Naive thymus-derived CD8-positive, alpha-beta T cell (primary cell): ENCODE measurements around the gene TSR1. TPM values are rescaled to one million over a fixed set of nuclear protein-coding genes. Genes with fewer than 3 reads are reported as not detected.
"Not testable (repeated sequence)": the region's sequence is repeated elsewhere in the genome, so short reads cannot be mapped to it uniquely, and the experiment has no call there.

Experiments
- ATAC-seq, 2 donors: fragments of 150-1000 bp; cut with Tn5 transposase in 1 of 2; sonication (Bioruptor Pico), chemical (Tn5 transposase) in 1 of 2; 1 replicate in 1 of 2; 2 replicates in 1 of 2; pipeline ENCODE4 v1.10.0; 2021; ENCODE audit warnings: mild to moderate bottlenecking in 2 of 2, moderate library complexity in 2 of 2
- POLR2A ChIA-PET: fragments of 350-600 bp; sonication (Branson Sonifier 250); formaldehyde crosslinking; loops from one replicate; lab custom pipeline; 2021; ENCODE audit warnings: antibody characterized with exemption; lab: Charles Lee
- DNase-seq, 10 donors: peaks; one replicate each; pipeline versions ENCODE4 v3.0.0 to v3.0.0-alpha.2; 2020 to 2022
- H3K27ac Mint-ChIP-seq, 10 donors: one replicate each; pipeline ENCODE4 v1.8.0; 2020 to 2022; ENCODE audit warnings: mild to moderate bottlenecking in 10 of 10, mixed read lengths in 10 of 10, moderate library complexity in 4 of 10, inconsistent platforms in 1 of 10
- H3K27me3 Mint-ChIP-seq, 5 donors: one replicate each; pipeline ENCODE4 v1.8.0; 2021 to 2022; ENCODE audit warnings: mixed read lengths in 5 of 5
- H3K36me3 Mint-ChIP-seq, 3 donors: one replicate each; pipeline ENCODE4 v1.8.0; 2020 to 2022; ENCODE audit warnings: mixed read lengths in 3 of 3, mild to moderate bottlenecking in 2 of 3, inconsistent platforms in 1 of 3
- H3K4me1 Mint-ChIP-seq, 4 donors: one replicate each; pipeline ENCODE4 v1.8.0; 2021 to 2022; ENCODE audit warnings: mixed read lengths in 4 of 4
- H3K4me3 Mint-ChIP-seq, 10 donors: one replicate each; pipeline ENCODE4 v1.8.0; 2020 to 2022; ENCODE audit warnings: mild to moderate bottlenecking in 10 of 10, mixed read lengths in 10 of 10, moderate library complexity in 6 of 10, inconsistent platforms in 1 of 10
- H3K9me3 Mint-ChIP-seq, 9 donors: one replicate each; pipeline ENCODE4 v1.8.0; 2020 to 2022; ENCODE audit warnings: mixed read lengths in 9 of 9, mild to moderate bottlenecking in 3 of 9, inconsistent platforms in 1 of 9, moderate library complexity in 1 of 9
- polyA plus RNA-seq, 3 donors: library from polyadenylated mRNA; unstranded; fragments of 300-500 nt; fragmentation: Illumina TruSeq; gene quantifications; one replicate each; pipeline ENCODE4 v1.2.3, GENCODE V29; 2021
- total RNA-seq, 8 experiments: library from RNA in 2 of 8; stranded (reverse) in 2 of 8; gene quantifications; one replicate each; pipeline ENCODE4 v1.2.3 and lab custom pipeline; 2021 to 2026

Gene TSR1
- total and polyA plus RNA-seq, 5 experiments from 2014 or later: 12.0 to 37.1 (median 22.1) TPM

- POLR2A ChIA-PET: interaction anchor here (2.0 kb wide), 1 partner anchor 18 kb away, joined by 8 read pairs; the partner anchor contains the start of genes SGSM2 and TSR1
- peaks cover 0 to 2% (median 0%) of the 10 kb centered on the region in 4 donors for H3K4me1 Mint-ChIP-seq
- DNase-seq (no peak), ATAC-seq (no peak)
- H3K36me3 Mint-ChIP-seq: peaks cover 4 to 34% (median 13%) of the 10 kb centered on the region in 3 donors
- no peaks in the 10 kb centered on the region for H3K27me3 Mint-ChIP-seq
- H3K4me3 Mint-ChIP-seq: no peak overlapping the region
- H3K27ac Mint-ChIP-seq: no peak overlapping the region
- H3K9me3 Mint-ChIP-seq: no peaks in the 10 kb centered on the region
Observed at GRCh38 chr17:2319051-2319450, 17.2 kb downstream of the TSR1 start.

GRCh38 chr17:2317796-2318195 is 18.5 kb downstream of the TSR1 start:
- ATAC-seq: no peak
- no peak overlapping the region for H3K4me3 Mint-ChIP-seq
- H3K36me3 Mint-ChIP-seq: peaks cover 0 to 21% (median 3%) of the 10 kb centered on the region in 3 donors
- POLR2A ChIA-PET: interaction anchor here (0.7 to 2.0 kb wide), 2 partner anchors 19 to 149 kb away, joined by 6 to 8 read pairs; partner anchors contain the start of genes SGSM2 and TSR1
- no peak overlapping the region for H3K27ac Mint-ChIP-seq
- H3K9me3 Mint-ChIP-seq: no peaks in the 10 kb centered on the region
- H3K27me3 Mint-ChIP-seq: no peaks in the 10 kb centered on the region
- H3K4me1 Mint-ChIP-seq: no peaks in the 10 kb centered on the region
- DNase-seq: no peak

- POLR2A ChIA-PET, DNase-seq, H3K9me3 Mint-ChIP-seq, H3K4me3 Mint-ChIP-seq, H3K4me1 Mint-ChIP-seq, H3K27ac Mint-ChIP-seq, ATAC-seq, H3K27me3 Mint-ChIP-seq: not testable (repeated sequence)
- H3K36me3 Mint-ChIP-seq: peaks cover 0 to 12% (median 0%) of the 10 kb centered on the region in 3 donors
Observed at GRCh38 chr17:2316916-2317205, 19.4 kb downstream of the TSR1 start.

DNA sequence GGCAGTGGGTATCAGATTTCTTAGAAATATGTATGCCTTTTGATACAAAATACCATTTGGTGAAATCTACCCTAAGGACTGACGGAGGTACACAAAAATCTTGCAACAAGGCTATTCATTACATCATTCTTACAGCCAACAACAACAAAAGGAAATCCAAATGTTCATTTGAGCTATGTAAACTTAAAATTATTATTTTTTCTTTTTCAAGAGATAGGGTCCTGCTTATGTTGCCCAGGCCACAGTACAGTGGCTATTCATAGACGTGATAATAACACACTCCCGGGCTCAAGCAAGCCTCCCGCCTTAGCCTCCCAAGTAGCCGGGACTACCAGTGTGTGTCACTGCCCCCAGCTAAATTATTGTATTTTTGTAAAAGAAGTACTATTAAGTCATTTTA is 23.5 kb downstream of the TSR1 start:
- Mint-ChIP-seq H3K9me3 (no peaks in the 10 kb centered on the region), H3K27me3 (no peaks in the 10 kb centered on the region), H3K27ac (no peak overlapping the region), H3K36me3 (peaks cover 0 to 2% (median 0%) of the 10 kb centered on the region in 3 donors), H3K4me1 (peaks cover 0 to 4% (median 4%) of the 10 kb centered on the region in 4 donors), H3K4me3 (no peak overlapping the region)
- ATAC-seq (no peak), DNase-seq (no peak)
- POLR2A ChIA-PET: no interaction called here

DNA sequence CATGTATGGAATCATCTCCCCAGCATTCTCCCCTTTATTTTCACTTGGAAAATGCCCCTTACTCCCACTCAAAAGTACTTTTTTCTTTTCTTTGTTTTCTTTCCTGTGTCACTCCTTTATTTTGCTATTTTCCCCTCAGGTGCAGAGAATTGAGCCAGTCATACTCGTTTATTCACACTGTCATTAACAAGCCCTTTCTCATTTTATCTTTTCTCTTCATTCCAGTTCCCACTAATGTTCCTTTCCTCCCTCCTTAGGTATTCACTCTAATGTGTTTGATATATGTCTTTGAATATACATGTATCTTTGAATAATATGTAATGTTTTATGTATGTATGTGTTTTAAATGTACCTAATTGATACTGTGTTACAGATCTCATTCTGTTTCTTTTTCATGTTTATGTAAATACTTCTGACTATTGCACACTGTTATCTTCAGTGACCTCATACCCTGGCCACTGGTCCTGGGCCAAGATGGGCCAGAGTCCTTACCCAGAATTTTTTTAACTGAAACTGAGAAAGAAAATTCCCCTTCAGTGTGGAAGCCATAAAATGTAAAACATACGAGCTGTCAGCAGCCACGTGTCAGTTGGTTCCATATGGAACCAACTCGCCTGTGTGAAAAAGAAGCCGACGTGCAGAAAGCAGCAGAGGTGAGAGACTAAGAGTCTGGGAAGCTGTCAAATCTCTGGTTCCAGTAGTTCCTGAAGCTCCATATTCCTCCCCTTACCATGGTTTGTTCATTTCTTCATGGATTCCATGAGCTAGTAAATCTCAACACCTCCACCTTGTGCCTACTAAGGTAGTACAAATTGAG is 26.7 kb downstream of the TSR1 start:
- no peaks in the 10 kb centered on the region for H3K9me3 Mint-ChIP-seq
- H3K4me3 Mint-ChIP-seq: no peak overlapping the region

GRCh38 chr17:2304931-2305330 is 31.3 kb downstream of the TSR1 start:
- Mint-ChIP-seq H3K9me3 (no peaks in the 10 kb centered on the region), H3K27ac (peak overlapping the region in 5 of 10 donors; percentile 14 to 63 (median 44)), H3K36me3 (peaks cover 1 to 11% (median 3%) of the 10 kb centered on the region in 3 donors), H3K4me3 (peak overlapping the region; percentile 52 to 83 (median 71)), H3K27me3 (no peaks in the 10 kb centered on the region), H3K4me1 (peaks cover 15 to 39% (median 31%) of the 10 kb centered on the region in 4 donors)
- POLR2A ChIA-PET: no interaction called here
- no peak for ATAC-seq
- no peak for DNase-seq

More for the DNA sequence above, 26.7 kb downstream of the TSR1 start:
- Mint-ChIP-seq H3K4me1 (peaks cover 7 to 11% (median 9%) of the 10 kb centered on the region in 4 donors), H3K36me3 (peaks cover 0 to 6% (median 0%) of the 10 kb centered on the region in 3 donors), H3K27ac (peak overlapping the region in 2 of 10 donors; percentile 0 to 63), H3K27me3 (no peaks in the 10 kb centered on the region)
- DNase-seq: no peak
- ATAC-seq: no peak
- POLR2A ChIA-PET: interaction anchor here (0.5 kb wide), 1 partner anchor 37 kb away, joined by 3 read pairs; no protein-coding TSS in a partner anchor

GRCh38 chr17:2303204-2304188 is 32.8 kb downstream of the TSR1 start, which contains the start of the genes SMG6 and SRR:
TSS of gene SMG6 (minus strand) at chr17:2303785. CDS start at chr17:2303720, 65 bp downstream.
TSS of gene SRR (plus strand) at chr17:2303950. CDS start at chr17:2315561, 11,611 bp downstream.
- ATAC-seq (peak; percentile 87 to 90), DNase-seq (peak; percentile 85 to 97 (median 94))
- POLR2A ChIA-PET: interaction anchor here (0.5 to 3.3 kb wide), 12 partner anchors 12 to 623 kb away, joined by 3 to 34 read pairs (median 4); partner anchors contain the start of genes SGSM2 and TSR1
- Mint-ChIP-seq H3K9me3 (no peaks in the 10 kb centered on the region), H3K4me3 (peak within 1 kb of the TSS; percentile 83 to 95 (median 92)), H3K4me1 (peaks cover 17 to 43% (median 33%) of the 10 kb centered on the region in 4 donors), H3K36me3 (peaks cover 4 to 24% (median 8%) of the 10 kb centered on the region in 3 donors), H3K27me3 (no peaks in the 10 kb centered on the region), H3K27ac (peak within 1 kb of the TSS; percentile 57 to 95 (median 92))

DNA sequence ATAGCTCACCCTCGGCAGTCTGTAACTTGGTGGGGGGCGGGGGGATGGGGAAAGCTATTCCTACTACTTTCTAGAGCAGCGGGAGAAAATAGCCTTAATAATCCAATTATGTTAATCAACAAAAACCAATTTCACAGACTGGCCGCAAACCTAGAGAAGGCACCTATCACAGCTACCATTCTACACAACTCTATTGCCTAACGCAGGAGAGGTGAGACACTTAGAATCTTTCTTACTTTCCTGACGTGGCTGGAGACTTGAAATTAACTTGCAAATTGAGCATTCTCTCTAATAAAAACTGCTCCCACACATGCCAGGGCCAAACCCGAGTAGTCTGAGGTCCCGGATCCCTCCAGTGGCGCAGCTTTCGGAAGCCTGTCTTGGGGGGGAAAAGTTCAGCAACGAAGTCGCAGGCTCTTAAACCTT is 33.5 kb downstream of the TSR1 start:
- POLR2A ChIA-PET: interaction anchor here (0.5 to 3.3 kb wide), 13 partner anchors 15 to 1509 kb away, joined by 3 to 34 read pairs (median 4); partner anchors contain the start of genes SGSM2 and TSR1
- ATAC-seq: peak in 1 of 2 donors; percentile 7
- DNase-seq: peak in 2 of 10 donors; percentile 4 to 30
- Mint-ChIP-seq H3K4me1 (peaks cover 17 to 47% (median 34%) of the 10 kb centered on the region in 4 donors), H3K27ac (peak overlapping the region; percentile 57 to 95 (median 92)), H3K36me3 (peaks cover 4 to 31% (median 8%) of the 10 kb centered on the region in 3 donors), H3K27me3 (no peaks in the 10 kb centered on the region), H3K4me3 (peak overlapping the region; percentile 83 to 95 (median 92)), H3K9me3 (no peaks in the 10 kb centered on the region)

DNA sequence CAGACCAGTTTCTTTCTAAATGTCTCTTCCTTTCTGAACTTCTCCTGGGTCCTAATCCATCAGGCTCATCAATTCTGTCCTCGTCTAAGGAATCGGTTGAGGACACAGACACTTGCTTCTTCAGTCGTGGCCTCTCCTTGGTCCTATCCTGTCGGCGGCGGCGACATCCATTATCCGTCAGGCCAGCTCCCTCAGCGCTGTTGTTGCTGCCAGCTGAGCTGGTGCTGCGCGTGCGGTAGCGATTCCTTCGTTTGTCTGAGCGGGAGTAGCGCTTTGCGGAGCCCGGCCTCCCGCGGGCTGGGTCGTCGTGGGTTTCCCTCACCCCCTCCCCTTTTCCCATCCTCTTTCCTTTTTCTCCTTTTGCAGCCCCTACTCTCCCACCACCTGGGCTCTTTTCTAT is 36.5 kb downstream of the TSR1 start:
- ATAC-seq: no peak
- no peak for DNase-seq
- H3K9me3 Mint-ChIP-seq: no peaks in the 10 kb centered on the region
- H3K4me3 Mint-ChIP-seq: peak overlapping the region in 1 of 10 donors; percentile 39
- H3K27me3 Mint-ChIP-seq: no peaks in the 10 kb centered on the region
- H3K36me3 Mint-ChIP-seq: peaks cover 13 to 57% (median 24%) of the 10 kb centered on the region in 3 donors
- POLR2A ChIA-PET: no interaction called here
- H3K27ac Mint-ChIP-seq: no peak overlapping the region
- H3K4me1 Mint-ChIP-seq: peaks cover 30 to 65% (median 50%) of the 10 kb centered on the region in 4 donors

DNA sequence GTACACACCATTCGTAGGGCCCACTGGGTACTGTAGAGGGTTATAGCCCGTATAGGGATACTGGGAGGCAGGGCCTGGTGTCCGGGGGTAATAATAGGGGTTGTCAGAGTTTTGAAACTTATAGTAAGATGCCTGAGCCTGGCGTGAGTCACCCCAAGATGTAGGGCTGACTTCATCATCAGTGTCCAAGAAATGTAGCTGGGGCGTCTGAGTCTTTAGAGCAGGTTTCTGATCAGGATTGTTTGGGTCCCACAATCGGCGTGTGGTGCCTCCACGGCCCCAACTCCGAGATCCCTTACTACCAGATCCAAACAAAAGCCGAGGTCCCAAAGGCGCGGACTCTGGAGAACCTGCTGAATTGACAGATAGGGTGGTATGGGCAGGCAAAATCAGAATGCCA is 37.1 kb downstream of the TSR1 start:
- Mint-ChIP-seq H3K4me1 (peaks cover 34 to 69% (median 52%) of the 10 kb centered on the region in 4 donors), H3K27me3 (no peaks in the 10 kb centered on the region), H3K4me3 (no peak overlapping the region), H3K27ac (no peak overlapping the region), H3K9me3 (no peaks in the 10 kb centered on the region), H3K36me3 (peaks cover 13 to 63% (median 24%) of the 10 kb centered on the region in 3 donors)
- POLR2A ChIA-PET: no interaction called here
- DNase-seq (no peak), ATAC-seq (no peak)

- H3K27ac Mint-ChIP-seq: peak overlapping the region in 1 of 10 donors; percentile 24
- DNase-seq (no peak), ATAC-seq (no peak)
- peaks cover 16 to 82% (median 27%) of the 10 kb centered on the region in 3 donors for H3K36me3 Mint-ChIP-seq
- POLR2A ChIA-PET: interaction anchor here (0.6 kb wide), 1 partner anchor 252 kb away, joined by 3 read pairs; no protein-coding TSS in a partner anchor
- H3K4me1 Mint-ChIP-seq: peaks cover 39 to 67% (median 53%) of the 10 kb centered on the region in 4 donors
- H3K4me3 Mint-ChIP-seq: no peak overlapping the region
- no peaks in the 10 kb centered on the region for H3K27me3 Mint-ChIP-seq
- no peaks in the 10 kb centered on the region for H3K9me3 Mint-ChIP-seq
Observed at GRCh38 chr17:2297023-2297422, 39.2 kb downstream of the TSR1 start.

DNA sequence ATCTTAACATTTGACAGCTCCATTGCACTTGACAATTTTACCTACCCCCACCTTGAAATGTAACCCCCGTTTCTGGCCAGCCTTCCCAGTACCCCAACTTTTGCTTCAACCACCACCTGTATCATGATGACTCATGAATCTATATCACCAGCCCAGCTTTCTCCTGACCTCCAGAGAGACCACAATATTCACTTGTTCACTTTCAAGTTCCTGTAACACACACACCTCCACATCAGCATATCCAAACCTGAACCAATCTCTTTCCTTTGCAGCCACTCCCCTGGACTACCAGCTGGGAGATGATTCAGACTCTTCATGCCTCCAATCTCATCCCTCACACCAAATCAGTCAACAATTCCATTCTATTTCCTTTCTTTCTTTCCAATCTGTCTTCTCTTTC is 40.7 kb downstream of the TSR1 start:
- Mint-ChIP-seq H3K27me3 (no peaks in the 10 kb centered on the region), H3K27ac (peak overlapping the region in 7 of 10 donors; percentile 32 to 77 (median 54)), H3K36me3 (peaks cover 18 to 96% (median 34%) of the 10 kb centered on the region in 3 donors), H3K4me1 (peaks cover 28 to 54% (median 45%) of the 10 kb centered on the region in 4 donors), H3K9me3 (no peaks in the 10 kb centered on the region), H3K4me3 (no peak overlapping the region)
- DNase-seq (no peak), ATAC-seq (no peak)
- POLR2A ChIA-PET: no interaction called here
